SU-DHL-6 (cell line): ENCODE data around the gene PLXDC1.

Source experiments
- CTCF ChIP-seq: fragments of 200-600 bp; sonication (generic); IDR thresholded peaks from one replicate; pipeline ENCODE4 v1.5.1; 2017; ENCODE audit warnings: antibody characterized with exemption, mild to moderate bottlenecking, low read length, moderate library complexity; ENCODE audit not compliant: insufficient read depth, poor library complexity, severe bottlenecking
- EZH2phosphoT487 ChIP-seq: fragments of 200-600 bp; sonication (generic), shearing (Covaris generic); conservative IDR thresholded peaks from 2 replicates; pipeline ENCODE4 v1.6.1; 2018; ENCODE audit warnings: mild to moderate bottlenecking, antibody characterized with exemption, low read length, moderate library complexity, mixed read lengths

- TF ChIP-seq CTCF, result no peak
- no peak for TF ChIP-seq EZH2phosphoT487
These were observed 29.9 kb upstream of the PLXDC1 start for GRCh38 chr17:39181303-39181702.
